ENCODE results near the gene ZMPSTE24.

- TF ChIP-seq CTCF (IDR thresholded peaks at IDR 0.05) (no peak), POLR2A (IDR thresholded peaks at IDR 0.05) (no peak), POLR2AphosphoS5 (IDR thresholded peaks at IDR 0.05; ENCODE audit: insufficient read depth in 1 of 2, low read depth in 1 of 2) (no peak)
Observed at GRCh38 chr1:40309374-40310128, 51.5 kb downstream of the ZMPSTE24 start.

Measured in vagina (tissue), 2 donors.